Fibroblast of lung (primary cell): Measurements from ENCODE around the gene CCDC182.

ENCODE experiments used
- CTCF ChIP-seq, 2 donors: IDR thresholded peaks in 1 of 2; conservative IDR thresholded peaks in 1 of 2; 1 replicate in 1 of 2; 2 replicates in 1 of 2; pipeline ENCODE4 v1.5.1; 2011 to 2012; ENCODE audit warnings: low read length in 2 of 2, control low read depth in 1 of 2, inconsistent platforms in 1 of 2, low read depth in 1 of 2, mild to moderate bottlenecking in 1 of 2
- EZH2 ChIP-seq: IDR thresholded peaks from 2 replicates; pipeline ENCODE4 v1.5.1; 2012; ENCODE audit warnings: low read length, control low read depth, mild to moderate bottlenecking; ENCODE audit errors: missing control alignments

DNA sequence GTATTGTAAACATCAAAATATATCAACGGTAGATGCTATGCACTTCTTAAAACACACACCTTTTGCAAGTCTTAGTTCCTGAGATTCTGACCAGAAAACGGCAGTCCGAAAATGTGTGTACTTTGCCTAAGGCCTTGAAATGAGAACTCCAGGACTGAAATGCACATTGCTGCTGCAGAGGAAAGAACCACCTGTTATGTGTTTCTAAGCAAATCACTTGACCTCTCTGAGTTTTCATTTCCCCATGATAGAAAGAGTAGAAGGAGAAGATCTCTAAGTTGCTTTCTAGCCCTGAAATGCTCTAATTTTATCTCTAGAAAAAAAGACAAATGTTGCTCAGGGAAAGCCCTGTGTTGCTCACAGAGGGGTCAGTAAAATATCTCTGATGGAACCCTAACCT is 9.9 kb downstream of the CCDC182 start:
- no peak for TF ChIP-seq CTCF (conservative IDR thresholded peaks at IDR 0.05 in 1 of 2, IDR thresholded peaks at IDR 0.05 in 1 of 2; ENCODE audit: low read depth in 1 of 2, low read length in 2 of 2)
- no peak for TF ChIP-seq EZH2
